B cell (primary cell): ENCODE measurements around the gene PARD3B. TPM values are rescaled to one million over a fixed set of nuclear protein-coding genes. Genes with fewer than 3 reads are reported as not detected.

ENCODE experiments used
- ATAC-seq: fragments of 200-7000 bp; cut with Tn5 transposase; one replicate; pipeline ENCODE4 v1.10.0; 2021; ENCODE audit warnings: low read depth, mild to moderate bottlenecking, moderate number of reproducible peaks, moderate library complexity
- CTCF ChIA-PET: fragments of 350-600 bp; sonication (Branson Sonifier 250); formaldehyde crosslinking; loops from one replicate; lab custom pipeline; 2021; ENCODE audit warnings: antibody characterized with exemption, inconsistent platforms; lab: Charles Lee
- POLR2A ChIA-PET: fragments of 350-600 bp; sonication (Branson Sonifier 250); formaldehyde crosslinking; loops from one replicate; lab custom pipeline; 2021; ENCODE audit warnings: antibody characterized with exemption; lab: Charles Lee
- DNase-seq: peaks from one replicate; pipeline ENCODE4 v3.0.0; 2013
- H2AFZ ChIP-seq: 2 replicates; pipeline ENCODE4 v1.6.1; 2012; ENCODE audit warnings: mild to moderate bottlenecking, low read depth, low read length; ENCODE audit not compliant: insufficient read depth, poor library complexity, severe bottlenecking
- H3K27ac ChIP-seq, 2 donors: 1 replicate in 1 of 2; 2 replicates in 1 of 2; pipeline ENCODE4 v1.5.1; 2012 to 2013; ENCODE audit warnings: low read length in 2 of 2, mild to moderate bottlenecking in 2 of 2, moderate library complexity in 1 of 2
- H3K27me3 ChIP-seq, 4 experiments: fragments of 200-600 bp in 1 of 4; sonication (generic) in 1 of 4; replicated peaks in 1 of 4; 1 replicate in 2 of 4; 2 replicates in 2 of 4; pipeline versions ENCODE4 v1.6.1 to v1.7.0; 2013 to 2016; ENCODE audit warnings: low read length in 3 of 4, mild to moderate bottlenecking in 2 of 4, mixed read lengths in 1 of 4, moderate library complexity in 1 of 4; ENCODE audit not compliant: insufficient read depth in 4 of 4, control insufficient read depth in 3 of 4; ENCODE audit errors: control extremely low read depth in 1 of 4
- H3K36me3 ChIP-seq, 2 experiments: replicated peaks in 1 of 2; 1 replicate in 1 of 2; 2 replicates in 1 of 2; pipeline versions ENCODE4 v1.6.1 to v1.7.1; 2013; ENCODE audit warnings: low read length in 1 of 2; ENCODE audit not compliant: insufficient read depth in 2 of 2, control insufficient read depth in 1 of 2; ENCODE audit errors: control extremely low read depth in 1 of 2, extremely low read depth in 1 of 2
- H3K4me1 ChIP-seq, 2 donors: fragments of 200-600 bp in 1 of 2; sonication (generic) in 1 of 2; 1 replicate in 1 of 2; 2 replicates in 1 of 2; pipeline versions ENCODE4 v1.5.1 to v1.6.1; 2013 to 2017; ENCODE audit warnings: low read length in 2 of 2; ENCODE audit not compliant: control insufficient read depth in 2 of 2, insufficient read depth in 2 of 2
- H3K4me2 ChIP-seq: replicated peaks from 2 replicates; pipeline ENCODE3; 2012; ENCODE audit warnings: mild to moderate bottlenecking, low read depth, low read length; ENCODE audit not compliant: poor library complexity, severe bottlenecking
- H3K4me3 ChIP-seq, 5 experiments: fragments of 200-600 bp in 1 of 5; sonication (generic) in 1 of 5; 1 replicate in 3 of 5; 2 replicates in 2 of 5; pipeline versions ENCODE4 v1.5.1 to v1.7.0; 2011 to 2016; ENCODE audit warnings: low read length in 4 of 5, mild to moderate bottlenecking in 4 of 5, low read depth in 2 of 5, control low read depth in 1 of 5, moderate library complexity in 1 of 5; ENCODE audit not compliant: insufficient read depth in 1 of 5; ENCODE audit errors: control extremely low read depth in 1 of 5, extremely low read depth in 1 of 5
- H3K79me2 ChIP-seq: fragments of 200-600 bp; sonication (generic); one replicate; pipeline ENCODE4 v1.6.0; 2016; ENCODE audit warnings: low read length; ENCODE audit not compliant: control insufficient read depth, insufficient read depth
- H3K9ac ChIP-seq: fragments of 200-600 bp; sonication (generic); 2 replicates; pipeline ENCODE4 v1.6.1; 2017; ENCODE audit warnings: mild to moderate bottlenecking, low read length, moderate library complexity
- H3K9me3 ChIP-seq, 3 donors: one replicate each; pipeline versions ENCODE4 v1.6.1 to v1.7.1; 2013; ENCODE audit warnings: low read length in 2 of 3; ENCODE audit not compliant: control insufficient read depth in 2 of 3, insufficient read depth in 1 of 3; ENCODE audit errors: control extremely low read depth in 1 of 3
- H4K20me1 ChIP-seq: 2 replicates; pipeline ENCODE4 v1.6.0; 2012; ENCODE audit warnings: mild to moderate bottlenecking, low read length; ENCODE audit not compliant: insufficient read depth, control insufficient read depth, poor library complexity, severe bottlenecking
- H3K27ac Mint-ChIP-seq: one replicate; pipeline ENCODE4 v1.8.0; 2021; ENCODE audit warnings: mixed read lengths
- H3K27me3 Mint-ChIP-seq: one replicate; pipeline ENCODE4 v1.8.0; 2021; ENCODE audit warnings: mixed read lengths
- H3K4me1 Mint-ChIP-seq: one replicate; pipeline ENCODE4 v1.8.0; 2021; ENCODE audit warnings: mixed read lengths
- H3K4me3 Mint-ChIP-seq: one replicate; pipeline ENCODE4 v1.8.0; 2021; ENCODE audit warnings: mixed read lengths
- H3K9me3 Mint-ChIP-seq: one replicate; pipeline ENCODE4 v1.8.0; 2022; ENCODE audit warnings: mixed read lengths; ENCODE audit not compliant: insufficient read depth
- CTCF ChIP-seq: fragments of 200-600 bp; IDR thresholded peaks from one replicate; pipeline ENCODE4 v1.8.0; 2022; ENCODE audit warnings: antibody characterized with exemption, mild to moderate bottlenecking
- EZH2 ChIP-seq: IDR thresholded peaks from 2 replicates; pipeline ENCODE4 v1.6.1; 2012; ENCODE audit warnings: borderline replicate concordance, low read depth, mild to moderate bottlenecking, moderate library complexity, low read length; ENCODE audit not compliant: insufficient read depth, poor library complexity, severe bottlenecking
- WGBS: methylation state at CpG from one replicate; pipeline ENCODE4 v1.1.5; 2013; ENCODE audit warnings: missing lambda C conversion rate; ENCODE audit not compliant: insufficient coverage; 5-methylcytosine and 5-hydroxymethylcytosine counted together
- intact Hi-C: fragments of 100-400 bp; cut with micrococcal nuclease; formaldehyde crosslinking; loops from one replicate; pipeline ENCODE4 v1.10.0; 2022
- polyA plus RNA-seq: library from polyadenylated mRNA; depleted of rRNA; stranded (reverse); fragments of >200 nt; gene quantifications from 2 replicates; pipeline ENCODE4 v1.2.3, GENCODE V29; 2012
- total RNA-seq, 2 donors: library from RNA; stranded (reverse); fragments of 120-200 nt in 1 of 2; gene quantifications; 1 replicate in 1 of 2; 2 replicates in 1 of 2; pipeline versions ENCODE4 v1.2.3 to v1.2.4, GENCODE V29; 2013 to 2022

PARD3B gene
- total and polyA plus RNA-seq, 2 donors (not counting 1 experiment from before 2014, with no cell fraction given): not detected

- 80% methylated on average over 1 of the region's 5 CpGs for WGBS
- no peaks in the 10 kb centered on the region for H3K79me2 ChIP-seq
- H3K4me3 ChIP-seq: no peak overlapping the region
- Mint-ChIP-seq H3K27ac (no peak overlapping the region), H3K9me3 (peaks cover 5% of the 10 kb centered on the region), H3K4me1 (no peaks in the 10 kb centered on the region), H3K27me3 (no peaks in the 10 kb centered on the region), H3K4me3 (no peak overlapping the region)
- no peak overlapping the region for H3K4me2 ChIP-seq
- no peak overlapping the region for H3K9ac ChIP-seq
- H3K4me1 ChIP-seq: no peaks in the 10 kb centered on the region
- ChIA-PET CTCF (no interaction called here), POLR2A (no interaction called here)
- no peak overlapping the region for H2AFZ ChIP-seq
- intact Hi-C loops: no loop called here
- no peaks in the 10 kb centered on the region for H3K27me3 ChIP-seq
- H3K27ac ChIP-seq: no peak overlapping the region
- no peaks in the 10 kb centered on the region for H3K36me3 ChIP-seq
- DNase-seq: no peak
- H3K9me3 ChIP-seq: no peaks in the 10 kb centered on the region
- H4K20me1 ChIP-seq: no peaks in the 10 kb centered on the region
- ATAC-seq: no peak
- no peak for TF ChIP-seq EZH2
- no peak for TF ChIP-seq CTCF
Measured at GRCh38 chr2:204517154-204517553, 28.1 kb upstream of the PARD3B start.

- H3K9me3 ChIP-seq: no peaks in the 10 kb centered on the region
- no peak overlapping the region for H3K27ac Mint-ChIP-seq
- no peaks in the 10 kb centered on the region for H3K36me3 ChIP-seq
- ATAC-seq (no peak), DNase-seq (no peak)
- H3K27me3 ChIP-seq: no peaks in the 10 kb centered on the region
- no peak overlapping the region for H3K4me3 Mint-ChIP-seq
- H3K27ac ChIP-seq: no peak overlapping the region
- H4K20me1 ChIP-seq: no peaks in the 10 kb centered on the region
- H3K4me1 ChIP-seq: no peaks in the 10 kb centered on the region
- ChIA-PET POLR2A (no interaction called here), CTCF (no interaction called here)
- 83% methylated on average over 2 of the region's 6 CpGs for WGBS
- no peaks in the 10 kb centered on the region for H3K9me3 Mint-ChIP-seq
- no peak overlapping the region for H3K9ac ChIP-seq
- intact Hi-C loops: no loop called here
- no peak overlapping the region for H3K4me3 ChIP-seq
- H3K4me1 Mint-ChIP-seq: no peaks in the 10 kb centered on the region
- H2AFZ ChIP-seq: no peak overlapping the region
- TF ChIP-seq CTCF (no peak), EZH2 (no peak)
- no peak overlapping the region for H3K4me2 ChIP-seq
- no peaks in the 10 kb centered on the region for H3K27me3 Mint-ChIP-seq
- H3K79me2 ChIP-seq: no peaks in the 10 kb centered on the region
Measured at GRCh38 chr2:204529795-204530463, 15.3 kb upstream of the PARD3B start.
